Measurements from ENCODE around the gene AMER1. TPM values are rescaled to one million over a fixed set of nuclear protein-coding genes. Genes with fewer than 3 reads are reported as not detected.

Gene AMER1
- total RNA-seq, 1 donor from 2014 or later, result 6.8 TPM

DNA sequence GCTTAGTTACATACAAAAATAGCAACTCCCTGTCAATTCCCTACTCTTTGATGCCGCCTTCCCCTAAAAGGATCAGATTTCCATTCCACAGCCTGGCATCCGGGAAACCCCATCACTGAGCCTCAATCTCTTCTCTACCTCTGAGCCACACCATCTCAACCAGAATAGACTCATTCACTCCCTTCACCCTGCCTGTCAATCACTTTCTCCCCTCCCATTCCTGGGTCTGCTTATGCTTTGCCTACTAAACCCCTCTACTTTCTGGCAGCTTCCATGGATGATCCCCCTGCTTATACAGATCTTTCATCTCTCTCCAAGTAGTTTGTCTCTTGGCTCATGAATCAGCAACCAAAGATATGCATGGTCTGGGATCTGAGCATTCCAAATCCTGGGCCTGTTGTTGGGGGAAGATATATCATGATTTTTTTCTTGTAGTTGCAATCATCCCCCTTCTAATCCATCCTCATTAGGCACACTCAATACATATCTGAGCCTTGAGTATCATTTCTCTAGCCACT, 2.6 kb downstream of the AMER1 start:
- intact Hi-C loops (cut with micrococcal nuclease), result no loop called here
- no peak for DNase-seq
- TF ChIP-seq, protein P1, sequence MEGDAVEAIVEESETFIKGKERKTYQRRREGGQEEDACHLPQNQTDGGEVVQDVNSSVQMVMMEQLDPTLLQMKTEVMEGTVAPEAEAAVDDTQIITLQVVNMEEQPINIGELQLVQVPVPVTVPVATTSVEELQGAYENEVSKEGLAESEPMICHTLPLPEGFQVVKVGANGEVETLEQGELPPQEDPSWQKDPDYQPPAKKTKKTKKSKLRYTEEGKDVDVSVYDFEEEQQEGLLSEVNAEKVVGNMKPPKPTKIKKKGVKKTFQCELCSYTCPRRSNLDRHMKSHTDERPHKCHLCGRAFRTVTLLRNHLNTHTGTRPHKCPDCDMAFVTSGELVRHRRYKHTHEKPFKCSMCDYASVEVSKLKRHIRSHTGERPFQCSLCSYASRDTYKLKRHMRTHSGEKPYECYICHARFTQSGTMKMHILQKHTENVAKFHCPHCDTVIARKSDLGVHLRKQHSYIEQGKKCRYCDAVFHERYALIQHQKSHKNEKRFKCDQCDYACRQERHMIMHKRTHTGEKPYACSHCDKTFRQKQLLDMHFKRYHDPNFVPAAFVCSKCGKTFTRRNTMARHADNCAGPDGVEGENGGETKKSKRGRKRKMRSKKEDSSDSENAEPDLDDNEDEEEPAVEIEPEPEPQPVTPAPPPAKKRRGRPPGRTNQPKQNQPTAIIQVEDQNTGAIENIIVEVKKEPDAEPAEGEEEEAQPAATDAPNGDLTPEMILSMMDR (IDR thresholded peaks at IDR 0.05), result no peak
- Mint-ChIP-seq H3K27ac (no peak overlapping the region), H3K9me3 (no peaks in the 10 kb centered on the region), H3K36me3 (ENCODE audit: low read depth) (peaks cover 2% of the 10 kb centered on the region), H3K4me1 (peaks cover 12% of the 10 kb centered on the region), H3K27me3 (no peaks in the 10 kb centered on the region), H3K4me3 (no peak overlapping the region)
- CTCF ChIA-PET, result no interaction called here
- POLR2A ChIA-PET, result no interaction called here
- ATAC-seq (ENCODE audit: low read depth), result no peak

DNA sequence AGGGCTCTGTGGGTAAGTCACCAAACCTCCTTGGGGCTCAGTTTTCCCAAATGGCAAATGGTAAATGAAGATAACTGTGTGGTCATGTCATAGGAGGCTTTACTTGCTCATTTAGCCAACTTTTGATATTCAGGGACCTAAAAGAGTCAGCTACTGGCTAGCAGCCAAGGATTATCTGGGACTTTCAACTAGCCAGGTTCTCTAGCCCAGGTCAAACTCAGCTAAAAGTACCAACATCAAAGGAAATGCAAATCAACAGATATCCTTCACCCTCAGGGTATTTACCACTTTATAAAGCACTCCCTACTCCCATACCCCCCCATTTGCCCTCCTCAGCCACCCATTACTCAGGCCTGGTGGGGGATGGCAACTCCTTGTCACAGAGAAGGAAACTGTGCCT, 7.5 kb downstream of the AMER1 start:
- no peaks in the 10 kb centered on the region for H3K4me1 Mint-ChIP-seq
- no peak overlapping the region for H3K4me3 Mint-ChIP-seq

DNA sequence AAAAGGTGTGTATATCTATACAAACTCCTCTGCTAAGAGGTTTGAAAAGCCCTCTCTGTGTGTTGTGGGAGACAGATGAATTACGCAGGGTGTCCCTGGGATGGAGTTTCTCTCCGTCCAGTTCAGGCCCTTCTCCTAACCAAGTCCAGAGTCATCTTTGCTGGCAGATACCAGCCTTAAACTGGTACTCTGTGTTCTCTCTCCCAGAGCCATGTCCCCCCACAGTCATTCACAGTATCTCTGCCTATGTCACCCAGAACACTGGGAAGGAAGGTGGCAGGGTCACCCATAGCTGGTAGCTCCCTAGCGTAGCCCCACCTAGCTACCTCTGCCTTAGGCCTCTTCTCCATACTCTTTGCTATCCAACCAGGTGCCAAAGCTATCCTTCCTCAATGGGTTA, 8.9 kb downstream of the AMER1 start:
- ChIA-PET CTCF (no interaction called here), POLR2A (interaction anchor here (1.0 kb wide), 1 partner anchor 8 kb away, joined by 4 read pairs; the partner anchor contains the start of gene AMER1)
- peaks cover 14% of the 10 kb centered on the region for H3K36me3 Mint-ChIP-seq (ENCODE audit: low read depth)
- no peak overlapping the region for H3K27ac Mint-ChIP-seq
- TF ChIP-seq, protein P1 (IDR thresholded peaks at IDR 0.05), result no peak
- H3K27me3 Mint-ChIP-seq, result no peaks in the 10 kb centered on the region
- DNase-seq (no peak), ATAC-seq (ENCODE audit: low read depth) (no peak)
- H3K9me3 Mint-ChIP-seq, result no peaks in the 10 kb centered on the region
- intact Hi-C loops (cut with micrococcal nuclease), result no loop called here
- H3K4me3 Mint-ChIP-seq, result no peak overlapping the region
- H3K4me1 Mint-ChIP-seq, result no peaks in the 10 kb centered on the region

More for the DNA sequence above, 7.5 kb downstream of the AMER1 start:
- Mint-ChIP-seq H3K9me3 (no peaks in the 10 kb centered on the region), H3K27me3 (no peaks in the 10 kb centered on the region), H3K36me3 (ENCODE audit: low read depth) (peaks cover 3% of the 10 kb centered on the region), H3K27ac (no peak overlapping the region)
- intact Hi-C loops (cut with micrococcal nuclease), result no loop called here
- CTCF ChIA-PET, result no interaction called here
- POLR2A ChIA-PET, result interaction anchor here (0.7 kb wide), 1 partner anchor 16 kb away, joined by 3 read pairs; no protein-coding TSS in a partner anchor
- DNase-seq, result no peak
- TF ChIP-seq, protein P1 (IDR thresholded peaks at IDR 0.05), result no peak
- ATAC-seq (ENCODE audit: low read depth), result no peak

DNA sequence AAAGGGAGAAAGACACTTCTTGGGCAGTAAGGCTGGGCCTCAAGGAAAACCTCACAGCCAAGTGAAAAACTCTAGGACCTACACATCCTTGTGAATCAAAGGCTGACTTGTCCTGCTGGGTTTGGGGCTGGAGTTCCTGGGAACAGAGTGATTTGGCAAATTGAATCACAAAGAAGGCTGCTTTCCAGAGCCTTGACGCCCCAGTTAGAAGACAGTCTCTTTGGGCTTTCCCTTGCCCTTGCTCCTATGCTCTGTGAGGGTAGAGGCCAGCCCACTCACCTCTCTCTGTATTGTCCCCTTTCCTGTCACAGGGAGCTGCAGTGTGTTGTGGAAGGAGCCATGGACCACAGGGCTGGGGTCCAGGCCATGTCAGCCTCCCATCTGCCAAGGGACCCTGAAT, 9.6 kb downstream of the AMER1 start:
- TF ChIP-seq, protein P1 (IDR thresholded peaks at IDR 0.05), result no peak
- Mint-ChIP-seq H3K36me3 (ENCODE audit: low read depth) (peaks cover 20% of the 10 kb centered on the region), H3K27ac (no peak overlapping the region), H3K4me3 (no peak overlapping the region), H3K9me3 (no peaks in the 10 kb centered on the region), H3K4me1 (no peaks in the 10 kb centered on the region), H3K27me3 (no peaks in the 10 kb centered on the region)
- ATAC-seq (ENCODE audit: low read depth) (no peak), DNase-seq (no peak)
- intact Hi-C loops (cut with micrococcal nuclease), result no loop called here
- ChIA-PET CTCF (no interaction called here), POLR2A (interaction anchor here (1.0 kb wide), 1 partner anchor 9 kb away, joined by 4 read pairs; the partner anchor contains the start of gene AMER1)

DNA sequence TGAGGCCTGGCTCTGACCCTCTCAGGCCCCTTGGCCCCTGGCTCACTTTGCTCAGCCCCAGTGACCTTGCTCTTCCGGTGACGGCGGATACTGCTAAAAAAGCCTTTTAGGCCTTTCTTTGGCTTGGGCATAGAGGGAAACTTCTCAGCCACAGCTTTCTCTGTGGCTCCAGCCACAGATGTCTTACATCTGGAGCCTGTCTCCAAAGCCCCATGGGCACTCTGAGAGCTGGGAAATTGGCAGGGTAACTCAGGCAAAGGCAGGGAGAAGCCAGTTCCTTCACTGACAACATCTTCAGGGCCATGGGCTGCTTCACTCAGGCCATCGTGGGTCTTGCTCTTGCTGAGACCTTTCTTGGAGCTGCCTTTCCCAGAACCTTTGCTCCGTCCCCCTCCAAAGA, 12.8 kb downstream of the AMER1 start:
- ChIA-PET POLR2A (no interaction called here), CTCF (no interaction called here)
- TF ChIP-seq, protein P1 (IDR thresholded peaks at IDR 0.05), result no peak
- H3K4me3 Mint-ChIP-seq, result no peak overlapping the region
- no peak for ATAC-seq (ENCODE audit: low read depth)
- no peaks in the 10 kb centered on the region for H3K27me3 Mint-ChIP-seq
- H3K27ac Mint-ChIP-seq, result no peak overlapping the region
- H3K9me3 Mint-ChIP-seq, result no peaks in the 10 kb centered on the region
- intact Hi-C loops (cut with micrococcal nuclease), result no loop called here
- H3K4me1 Mint-ChIP-seq, result no peaks in the 10 kb centered on the region
- peaks cover 25% of the 10 kb centered on the region for H3K36me3 Mint-ChIP-seq (ENCODE audit: low read depth)
- no peak for DNase-seq

Measured in activated B cell treated with CpG ODN at 0.5 μM for 24 hours (primary cell).